CD8-positive, alpha-beta memory T cell (primary cell): ENCODE measurements around the gene CRYZ. TPM values are rescaled to one million over a fixed set of nuclear protein-coding genes. Genes with fewer than 3 reads are reported as not detected.
A peak's percentile ranks its signal among the peaks of the same experiment; 100 is the strongest.

Experiments
- CTCF ChIA-PET: fragments of 350-600 bp; sonication (Branson Sonifier 250); formaldehyde crosslinking; loops from one replicate; lab custom pipeline; 2021; ENCODE audit warnings: antibody characterized with exemption; lab: Charles Lee
- POLR2A ChIA-PET: fragments of 350-600 bp; sonication (Branson Sonifier 250); formaldehyde crosslinking; loops from one replicate; lab custom pipeline; 2021; ENCODE audit warnings: antibody characterized with exemption; lab: Charles Lee
- DNase-seq, 5 donors: peaks; one replicate each; pipeline versions ENCODE4 v3.0.0 to v3.0.0-alpha.2; 2020 to 2022; ENCODE audit warnings: mixed read lengths in 1 of 5
- H3K27ac ChIP-seq: one replicate; pipeline ENCODE4 v1.7.0; 2013; ENCODE audit warnings: low read depth, mild to moderate bottlenecking, low read length, moderate library complexity
- H3K27me3 ChIP-seq: 2 replicates; pipeline ENCODE4 v1.7.0; 2013; ENCODE audit warnings: low read length, mild to moderate bottlenecking; ENCODE audit not compliant: insufficient read depth, poor library complexity, severe bottlenecking
- H3K36me3 ChIP-seq: 2 replicates; pipeline ENCODE4 v1.7.0; 2013; ENCODE audit warnings: mild to moderate bottlenecking, low read length, moderate library complexity; ENCODE audit not compliant: insufficient read depth
- H3K4me1 ChIP-seq: 2 replicates; pipeline ENCODE4 v1.7.0; 2013; ENCODE audit warnings: mild to moderate bottlenecking, low read length, moderate library complexity; ENCODE audit not compliant: insufficient read depth
- H3K4me3 ChIP-seq: 2 replicates; pipeline ENCODE4 v1.7.0; 2013; ENCODE audit warnings: mild to moderate bottlenecking, low read length
- H3K9me3 ChIP-seq: 2 replicates; pipeline ENCODE4 v1.7.0; 2013; ENCODE audit warnings: mild to moderate bottlenecking, low read length
- H3K27ac Mint-ChIP-seq, 8 donors: one replicate each; pipeline ENCODE4 v1.8.0; 2020 to 2021; ENCODE audit warnings: mixed read lengths in 8 of 8, mild to moderate bottlenecking in 6 of 8, inconsistent platforms in 3 of 8, moderate library complexity in 3 of 8
- H3K27me3 Mint-ChIP-seq, 2 donors: one replicate each; pipeline ENCODE4 v1.8.0; 2020 to 2021; ENCODE audit warnings: mixed read lengths in 2 of 2, mild to moderate bottlenecking in 1 of 2, moderate library complexity in 1 of 2
- H3K36me3 Mint-ChIP-seq, 3 donors: one replicate each; pipeline ENCODE4 v1.8.0; 2020 to 2021; ENCODE audit warnings: mixed read lengths in 3 of 3, inconsistent platforms in 1 of 3, mild to moderate bottlenecking in 1 of 3
- H3K4me1 Mint-ChIP-seq, 3 donors: one replicate each; pipeline ENCODE4 v1.8.0; 2020 to 2021; ENCODE audit warnings: mixed read lengths in 3 of 3, inconsistent platforms in 1 of 3, mild to moderate bottlenecking in 1 of 3
- H3K4me3 Mint-ChIP-seq, 7 donors: one replicate each; pipeline ENCODE4 v1.8.0; 2020 to 2021; ENCODE audit warnings: mixed read lengths in 7 of 7, mild to moderate bottlenecking in 6 of 7, moderate library complexity in 4 of 7, inconsistent platforms in 2 of 7
- H3K9me3 Mint-ChIP-seq, 5 donors: one replicate each; pipeline ENCODE4 v1.8.0; 2020 to 2022; ENCODE audit warnings: mixed read lengths in 5 of 5, mild to moderate bottlenecking in 3 of 5, moderate library complexity in 2 of 5, inconsistent platforms in 1 of 5
- polyA plus RNA-seq: library from polyadenylated mRNA; unstranded; fragments of 300-500 nt; fragmentation: Illumina TruSeq; gene quantifications from one replicate; pipeline ENCODE4 v1.2.3, GENCODE V29; 2021
- total RNA-seq, 2 experiments: library from RNA; stranded (reverse); gene quantifications; one replicate each; pipeline ENCODE4 v1.2.3, GENCODE V29; 2021

The CRYZ gene
- total and polyA plus RNA-seq, 3 experiments from 2014 or later, result 13.1 to 51.7 (median 13.7) TPM

- Histone ChIP-seq H3K27me3 (no peaks in the 10 kb centered on the region), H3K27ac (no peak overlapping the region), H3K4me1 (no peaks in the 10 kb centered on the region), H3K9me3 (no peaks in the 10 kb centered on the region), H3K4me3 (no peak overlapping the region), H3K36me3 (no peaks in the 10 kb centered on the region)
- Mint-ChIP-seq H3K36me3 (no peaks in the 10 kb centered on the region), H3K9me3 (no peaks in the 10 kb centered on the region), H3K27ac (peak overlapping the region in 1 of 8 donors; percentile 75), H3K4me1 (no peaks in the 10 kb centered on the region), H3K4me3 (no peak overlapping the region), H3K27me3 (no peaks in the 10 kb centered on the region)
- ChIA-PET POLR2A (no interaction called here), CTCF (interaction anchor here (0.9 to 1.8 kb wide), 8 partner anchors 9 to 45 kb away, joined by 3 to 7 read pairs (median 4); no protein-coding TSS in a partner anchor)
- DNase-seq, result peak in 4 of 5 donors; percentile 14 to 49 (median 20)
Observed at GRCh38 chr1:74689621-74690363, 43.1 kb downstream of the CRYZ start.

- no peak overlapping the region for H3K4me3 ChIP-seq
- H3K27me3 Mint-ChIP-seq, result no peaks in the 10 kb centered on the region
Observed at GRCh38 chr1:74686928-74687327, 45.9 kb downstream of the CRYZ start.

GRCh38 chr1:74684301-74684700 is 48.5 kb downstream of the CRYZ start:
- Mint-ChIP-seq H3K27ac (no peak overlapping the region), H3K27me3 (peaks cover 0 to 9% of the 10 kb centered on the region in 2 donors), H3K36me3 (no peaks in the 10 kb centered on the region), H3K4me1 (no peaks in the 10 kb centered on the region), H3K9me3 (no peaks in the 10 kb centered on the region), H3K4me3 (no peak overlapping the region)
- ChIA-PET CTCF (no interaction called here), POLR2A (no interaction called here)
- H3K27me3 ChIP-seq, result no peaks in the 10 kb centered on the region
- no peaks in the 10 kb centered on the region for H3K4me1 ChIP-seq
- no peak for DNase-seq
- no peak overlapping the region for H3K4me3 ChIP-seq
- no peak overlapping the region for H3K27ac ChIP-seq
- no peaks in the 10 kb centered on the region for H3K36me3 ChIP-seq
- no peaks in the 10 kb centered on the region for H3K9me3 ChIP-seq

More at GRCh38 chr1:74686928-74687327, 45.9 kb downstream of the CRYZ start:
- H3K4me3 Mint-ChIP-seq, result no peak overlapping the region
- H3K4me1 Mint-ChIP-seq, result no peaks in the 10 kb centered on the region
- ChIA-PET CTCF (interaction anchor here (1.0 kb wide), 1 partner anchor 11 kb away, joined by 3 read pairs; no protein-coding TSS in a partner anchor), POLR2A (no interaction called here)
- no peak for DNase-seq
- Histone ChIP-seq H3K4me1 (no peaks in the 10 kb centered on the region), H3K27ac (no peak overlapping the region), H3K36me3 (no peaks in the 10 kb centered on the region), H3K9me3 (no peaks in the 10 kb centered on the region), H3K27me3 (no peaks in the 10 kb centered on the region)
- no peak overlapping the region for H3K27ac Mint-ChIP-seq
- H3K36me3 Mint-ChIP-seq, result no peaks in the 10 kb centered on the region
- no peaks in the 10 kb centered on the region for H3K9me3 Mint-ChIP-seq

DNA sequence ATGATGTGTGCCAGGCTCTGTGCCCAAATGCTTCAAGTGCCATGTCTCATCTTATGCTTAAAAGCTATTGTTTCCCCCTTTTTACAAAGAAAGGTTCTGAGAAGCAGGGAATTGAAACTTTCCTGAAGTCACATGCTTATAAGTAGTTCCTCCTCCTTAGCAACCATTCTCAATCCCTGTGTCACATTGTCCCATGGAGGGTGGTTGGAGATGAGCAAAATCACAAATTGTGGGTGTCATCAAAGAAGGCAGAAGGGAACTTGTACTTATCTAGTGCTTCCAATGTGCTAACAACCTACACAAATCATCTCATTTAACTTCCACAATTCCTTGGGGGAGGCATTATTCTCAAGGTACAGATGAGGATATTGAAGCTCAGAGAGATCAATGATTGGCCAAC is 49.2 kb downstream of the CRYZ start:
- Histone ChIP-seq H3K27me3 (no peaks in the 10 kb centered on the region), H3K27ac (no peak overlapping the region), H3K36me3 (no peaks in the 10 kb centered on the region), H3K4me1 (no peaks in the 10 kb centered on the region), H3K4me3 (no peak overlapping the region), H3K9me3 (no peaks in the 10 kb centered on the region)
- no peak for DNase-seq
- Mint-ChIP-seq H3K4me1 (no peaks in the 10 kb centered on the region), H3K9me3 (no peaks in the 10 kb centered on the region), H3K36me3 (no peaks in the 10 kb centered on the region), H3K4me3 (no peak overlapping the region), H3K27me3 (peaks cover 0 to 16% of the 10 kb centered on the region in 2 donors), H3K27ac (no peak overlapping the region)
- POLR2A ChIA-PET, result no interaction called here
- CTCF ChIA-PET, result no interaction called here

DNA sequence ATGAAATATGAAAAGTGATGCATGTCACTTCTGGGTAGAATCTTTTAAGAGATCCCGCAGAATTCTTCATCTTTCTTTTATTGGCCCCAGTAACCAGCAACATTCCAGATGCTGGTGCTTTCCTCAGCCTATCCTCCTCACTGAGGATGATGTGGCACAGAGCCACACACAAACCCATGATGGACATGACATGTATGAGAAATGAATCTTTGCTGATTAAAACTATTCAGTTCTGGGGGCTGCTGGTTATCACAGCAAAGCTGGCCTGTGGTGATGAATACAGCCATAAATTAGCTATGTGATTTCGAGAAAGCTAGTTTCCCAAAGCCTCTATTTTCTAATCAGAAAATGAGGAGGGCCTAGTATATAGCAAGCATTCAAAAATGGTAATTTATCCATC is 51.0 kb downstream of the CRYZ start:
- Mint-ChIP-seq H3K4me3 (no peak overlapping the region), H3K27ac (no peak overlapping the region), H3K27me3 (peaks cover 0 to 25% of the 10 kb centered on the region in 2 donors), H3K9me3 (no peaks in the 10 kb centered on the region), H3K36me3 (no peaks in the 10 kb centered on the region), H3K4me1 (no peaks in the 10 kb centered on the region)
- Histone ChIP-seq H3K36me3 (no peaks in the 10 kb centered on the region), H3K27ac (no peak overlapping the region), H3K9me3 (no peaks in the 10 kb centered on the region), H3K4me1 (no peaks in the 10 kb centered on the region), H3K4me3 (no peak overlapping the region), H3K27me3 (no peaks in the 10 kb centered on the region)
- DNase-seq, result no peak
- ChIA-PET POLR2A (no interaction called here), CTCF (interaction anchor here (0.6 kb wide), 1 partner anchor 750 kb away, joined by 3 read pairs; no protein-coding TSS in a partner anchor)

DNA sequence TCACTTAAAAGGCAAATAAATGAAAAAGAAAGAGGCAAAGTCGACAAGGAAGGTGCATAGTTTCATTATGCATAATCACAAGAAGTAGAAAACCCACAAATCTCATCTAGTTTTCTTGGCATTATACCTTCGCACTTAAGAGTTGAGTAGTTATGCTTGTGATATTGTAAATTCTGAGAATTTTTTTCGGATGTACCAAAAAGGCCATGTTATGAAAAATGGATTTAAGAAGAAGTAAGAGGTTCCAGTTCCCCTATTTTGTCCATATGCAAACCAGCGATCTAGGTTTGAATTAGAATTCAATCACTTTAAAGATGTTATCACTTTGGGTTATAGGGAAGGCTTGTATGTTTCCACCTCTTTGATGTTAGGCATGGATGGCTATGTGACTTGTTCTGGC is 51.4 kb downstream of the CRYZ start:
- no peak for DNase-seq
- H3K9me3 ChIP-seq, result no peaks in the 10 kb centered on the region
- no peak overlapping the region for H3K27ac Mint-ChIP-seq
- ChIA-PET POLR2A (no interaction called here), CTCF (no interaction called here)
- no peaks in the 10 kb centered on the region for H3K36me3 Mint-ChIP-seq
- H3K4me3 ChIP-seq, result no peak overlapping the region
- H3K27me3 Mint-ChIP-seq, result peaks cover 0 to 27% of the 10 kb centered on the region in 2 donors
- H3K4me1 Mint-ChIP-seq, result no peaks in the 10 kb centered on the region
- no peak overlapping the region for H3K27ac ChIP-seq
- no peaks in the 10 kb centered on the region for H3K4me1 ChIP-seq
- no peaks in the 10 kb centered on the region for H3K9me3 Mint-ChIP-seq
- no peaks in the 10 kb centered on the region for H3K27me3 ChIP-seq
- no peaks in the 10 kb centered on the region for H3K36me3 ChIP-seq
- no peak overlapping the region for H3K4me3 Mint-ChIP-seq

GRCh38 chr1:74681001-74681400 is 51.8 kb downstream of the CRYZ start:
- Mint-ChIP-seq H3K27me3 (peaks cover 0 to 31% of the 10 kb centered on the region in 2 donors), H3K4me3 (no peak overlapping the region), H3K27ac (no peak overlapping the region), H3K4me1 (no peaks in the 10 kb centered on the region), H3K9me3 (no peaks in the 10 kb centered on the region), H3K36me3 (no peaks in the 10 kb centered on the region)
- ChIA-PET POLR2A (no interaction called here), CTCF (no interaction called here)
- H3K27ac ChIP-seq, result no peak overlapping the region
- no peak for DNase-seq
- H3K27me3 ChIP-seq, result no peaks in the 10 kb centered on the region
- no peaks in the 10 kb centered on the region for H3K4me1 ChIP-seq
- H3K4me3 ChIP-seq, result no peak overlapping the region
- H3K36me3 ChIP-seq, result no peaks in the 10 kb centered on the region
- H3K9me3 ChIP-seq, result no peaks in the 10 kb centered on the region

GRCh38 chr1:74679811-74680210 is 53.0 kb downstream of the CRYZ start:
- Mint-ChIP-seq H3K4me3 (no peak overlapping the region), H3K9me3 (no peaks in the 10 kb centered on the region)

More at GRCh38 chr1:74679811-74680210, 53.0 kb downstream of the CRYZ start:
- Histone ChIP-seq H3K27ac (no peak overlapping the region), H3K4me3 (no peak overlapping the region), H3K9me3 (no peaks in the 10 kb centered on the region), H3K36me3 (no peaks in the 10 kb centered on the region), H3K4me1 (no peaks in the 10 kb centered on the region), H3K27me3 (no peaks in the 10 kb centered on the region)
- Mint-ChIP-seq H3K4me1 (no peaks in the 10 kb centered on the region), H3K27me3 (peaks cover under 1 to 38% of the 10 kb centered on the region in 2 donors), H3K36me3 (no peaks in the 10 kb centered on the region), H3K27ac (no peak overlapping the region)
- CTCF ChIA-PET, result interaction anchor here (2.1 kb wide), 1 partner anchor 10 kb away, joined by 7 read pairs; no protein-coding TSS in a partner anchor
- POLR2A ChIA-PET, result no interaction called here
- DNase-seq, result no peak
